CD4-positive, alpha-beta memory T cell (primary cell): Measurements from ENCODE around the gene VASN. TPM values are rescaled to one million over a fixed set of nuclear protein-coding genes. Genes with fewer than 3 reads are reported as not detected.
"Not testable (repeated sequence)": the region's sequence is repeated elsewhere in the genome, so short reads cannot be mapped to it uniquely, and the experiment has no call there.

Experiments
- CTCF ChIA-PET: fragments of 350-600 bp; sonication (Branson Sonifier 250); formaldehyde crosslinking; loops from one replicate; lab custom pipeline; 2021; ENCODE audit warnings: inconsistent platforms; ENCODE audit not compliant: partially characterized antibody; lab: Charles Lee
- POLR2A ChIA-PET: fragments of 350-600 bp; sonication (Branson Sonifier 250); formaldehyde crosslinking; loops from one replicate; lab custom pipeline; 2021; ENCODE audit not compliant: partially characterized antibody; lab: Charles Lee
- DNase-seq, 5 donors: peaks; one replicate each; pipeline versions ENCODE4 v3.0.0 to v3.0.0-alpha.2; 2020 to 2022; ENCODE audit warnings: mixed read lengths in 1 of 5
- H3K27ac ChIP-seq: one replicate; pipeline ENCODE4 v1.7.0; 2013; ENCODE audit warnings: low read depth, low read length
- H3K27me3 ChIP-seq: 2 replicates; pipeline ENCODE4 v1.7.0; 2013; ENCODE audit warnings: mild to moderate bottlenecking, low read length, moderate library complexity; ENCODE audit not compliant: insufficient read depth
- H3K36me3 ChIP-seq: 2 replicates; pipeline ENCODE4 v1.7.0; 2013; ENCODE audit warnings: mild to moderate bottlenecking, low read length, moderate library complexity; ENCODE audit not compliant: insufficient read depth
- H3K4me1 ChIP-seq: 2 replicates; pipeline ENCODE4 v1.7.0; 2013; ENCODE audit warnings: mild to moderate bottlenecking, low read length, moderate library complexity; ENCODE audit not compliant: insufficient read depth
- H3K4me3 ChIP-seq, 2 donors: one replicate each; pipeline ENCODE4 v1.7.0; 2013; ENCODE audit warnings: low read length in 2 of 2, mild to moderate bottlenecking in 1 of 2
- H3K9me3 ChIP-seq, 2 donors: one replicate each; pipeline ENCODE4 v1.7.0; 2013; ENCODE audit warnings: low read length in 2 of 2, control low read depth in 1 of 2; ENCODE audit not compliant: control insufficient read depth in 1 of 2
- H3K27ac Mint-ChIP-seq, 7 donors: one replicate each; pipeline ENCODE4 v1.8.0; 2020 to 2021; ENCODE audit warnings: mixed read lengths in 7 of 7, mild to moderate bottlenecking in 6 of 7, inconsistent platforms in 3 of 7, moderate library complexity in 3 of 7
- H3K27me3 Mint-ChIP-seq, 2 donors: one replicate each; pipeline ENCODE4 v1.8.0; 2020 to 2021; ENCODE audit warnings: mixed read lengths in 2 of 2
- H3K36me3 Mint-ChIP-seq, 2 donors: one replicate each; pipeline ENCODE4 v1.8.0; 2020 to 2021; ENCODE audit warnings: mixed read lengths in 2 of 2, inconsistent platforms in 1 of 2, mild to moderate bottlenecking in 1 of 2
- H3K4me1 Mint-ChIP-seq, 4 donors: one replicate each; pipeline ENCODE4 v1.8.0; 2020 to 2021; ENCODE audit warnings: mixed read lengths in 4 of 4, mild to moderate bottlenecking in 1 of 4
- H3K4me3 Mint-ChIP-seq, 8 donors: one replicate each; pipeline ENCODE4 v1.8.0; 2020 to 2021; ENCODE audit warnings: mixed read lengths in 8 of 8, mild to moderate bottlenecking in 7 of 8, moderate library complexity in 6 of 8, inconsistent platforms in 3 of 8
- H3K9me3 Mint-ChIP-seq, 8 donors: one replicate each; pipeline ENCODE4 v1.8.0; 2020 to 2021; ENCODE audit warnings: mixed read lengths in 8 of 8, mild to moderate bottlenecking in 5 of 8, inconsistent platforms in 3 of 8, moderate library complexity in 1 of 8
- intact Hi-C: fragments of 100-400 bp; cut with micrococcal nuclease; formaldehyde crosslinking; loops from one replicate; pipeline ENCODE4 v1.15.1; 2023
- polyA plus RNA-seq, 2 donors: library from polyadenylated mRNA; unstranded; fragments of 300-500 nt; fragmentation: Illumina TruSeq; gene quantifications; one replicate each; pipeline ENCODE4 v1.2.3, GENCODE V29; 2021
- total RNA-seq, 2 experiments: library from RNA; stranded (reverse); gene quantifications; one replicate each; pipeline ENCODE4 v1.2.3, GENCODE V29; 2021

The VASN gene
- total and polyA plus RNA-seq, 4 experiments from 2014 or later = 0.11 to 0.29 (median 0.16) TPM; not detected in 1

GRCh38 chr16:4332623-4333307 is 38.9 kb upstream of the VASN start:
- Mint-ChIP-seq H3K27me3 (no peaks in the 10 kb centered on the region), H3K4me1 (peaks cover 0 to 5% (median 1%) of the 10 kb centered on the region in 4 donors), H3K4me3 (no peak overlapping the region), H3K9me3 (no peaks in the 10 kb centered on the region), H3K27ac (no peak overlapping the region), H3K36me3 (peaks cover 0 to 2% of the 10 kb centered on the region in 2 donors)
- Histone ChIP-seq H3K36me3 (no peaks in the 10 kb centered on the region), H3K27me3 (no peaks in the 10 kb centered on the region), H3K9me3 (no peaks in the 10 kb centered on the region), H3K27ac (no peak overlapping the region), H3K4me3 (no peak overlapping the region), H3K4me1 (peaks cover 8% of the 10 kb centered on the region)
- POLR2A ChIA-PET = interaction anchor here (1.0 kb wide), 1 partner anchor 18 kb away, joined by 3 read pairs; no protein-coding TSS in a partner anchor
- CTCF ChIA-PET = interaction anchor here (1.0 to 13.3 kb wide), 4 partner anchors 44 to 393 kb away, joined by 3 to 161 read pairs (median 5); no protein-coding TSS in a partner anchor
- DNase-seq = no peak
- intact Hi-C loops = no loop called here

- Histone ChIP-seq H3K9me3 (no peaks in the 10 kb centered on the region), H3K27me3 (no peaks in the 10 kb centered on the region), H3K36me3 (no peaks in the 10 kb centered on the region), H3K4me1 (peaks cover 3% of the 10 kb centered on the region), H3K27ac (no peak overlapping the region), H3K4me3 (no peak overlapping the region)
- Mint-ChIP-seq H3K27me3 (no peaks in the 10 kb centered on the region), H3K4me3 (no peak overlapping the region), H3K9me3 (no peaks in the 10 kb centered on the region), H3K27ac (peak overlapping the region in 1 of 7 donors; percentile 44), H3K36me3 (peaks cover 0 to 2% of the 10 kb centered on the region in 2 donors), H3K4me1 (peaks cover 0 to 5% (median under 1%) of the 10 kb centered on the region in 4 donors)
- ChIA-PET CTCF (interaction anchor here (13.3 kb wide), 1 partner anchor 44 kb away, joined by 161 read pairs; no protein-coding TSS in a partner anchor), POLR2A (no interaction called here)
- DNase-seq = no peak
- intact Hi-C loops = no loop called here
These were observed 38.4 kb upstream of the VASN start for GRCh38 chr16:4333308-4333638.

- POLR2A ChIA-PET, H3K4me1 Mint-ChIP-seq, H3K9me3 Mint-ChIP-seq, intact Hi-C loops, H3K4me1 ChIP-seq, H3K4me3 ChIP-seq, H3K9me3 ChIP-seq, H3K27me3 ChIP-seq, H3K36me3 ChIP-seq, H3K36me3 Mint-ChIP-seq, DNase-seq, H3K4me3 Mint-ChIP-seq, H3K27ac ChIP-seq, H3K27me3 Mint-ChIP-seq: not testable (repeated sequence)
- H3K27ac Mint-ChIP-seq = peak overlapping the region in 2 of 7 donors; percentile 44 to 69
- CTCF ChIA-PET = interaction anchor here (13.3 kb wide), 1 partner anchor 45 kb away, joined by 161 read pairs; no protein-coding TSS in a partner anchor
These were observed 37.9 kb upstream of the VASN start for GRCh38 chr16:4333714-4334113.

- Mint-ChIP-seq H3K4me3 (peak overlapping the region in 1 of 8 donors; percentile 25), H3K4me1 (peaks cover 0 to under 1% (median 0%) of the 10 kb centered on the region in 4 donors), H3K27ac (peak overlapping the region in 1 of 7 donors; percentile 48), H3K27me3 (no peaks in the 10 kb centered on the region), H3K36me3 (peaks cover 0 to 6% of the 10 kb centered on the region in 2 donors), H3K9me3 (no peaks in the 10 kb centered on the region)
- Histone ChIP-seq H3K27me3 (no peaks in the 10 kb centered on the region), H3K4me1 (no peaks in the 10 kb centered on the region), H3K9me3 (no peaks in the 10 kb centered on the region), H3K36me3 (peaks cover 9% of the 10 kb centered on the region), H3K4me3 (no peak overlapping the region), H3K27ac (no peak overlapping the region)
- CTCF ChIA-PET = interaction anchor here (0.5 to 13.3 kb wide), 3 partner anchors 25 to 119 kb away, joined by 3 to 161 read pairs (median 4); no protein-coding TSS in a partner anchor
- POLR2A ChIA-PET = no interaction called here
- no peak for DNase-seq
- intact Hi-C loops = no loop called here
These were observed 36.7 kb upstream of the VASN start for GRCh38 chr16:4334724-4335495.

GRCh38 chr16:4336701-4337539 is 34.7 kb upstream of the VASN start:
- Histone ChIP-seq H3K27ac (no peak overlapping the region), H3K9me3 (no peaks in the 10 kb centered on the region), H3K27me3 (no peaks in the 10 kb centered on the region), H3K36me3 (peaks cover 9% of the 10 kb centered on the region), H3K4me1 (no peaks in the 10 kb centered on the region), H3K4me3 (no peak overlapping the region)
- H3K4me1 Mint-ChIP-seq = no peaks in the 10 kb centered on the region
- intact Hi-C loops = no loop called here
- H3K36me3 Mint-ChIP-seq = peaks cover 0 to 8% of the 10 kb centered on the region in 2 donors
- no peak for DNase-seq
- ChIA-PET POLR2A (no interaction called here), CTCF (no interaction called here)
- peak overlapping the region in 1 of 8 donors; percentile 20 for H3K4me3 Mint-ChIP-seq
- no peaks in the 10 kb centered on the region for H3K27me3 Mint-ChIP-seq
- peaks cover 0 to 3% (median 0%) of the 10 kb centered on the region in 8 donors for H3K9me3 Mint-ChIP-seq
- H3K27ac Mint-ChIP-seq = no peak overlapping the region

- no peaks in the 10 kb centered on the region for H3K9me3 ChIP-seq
- ChIA-PET CTCF (interaction anchor here (1.1 to 1.7 kb wide), 2 partner anchors 8 to 28 kb away, joined by 3 to 5 read pairs; no protein-coding TSS in a partner anchor), POLR2A (no interaction called here)
- H3K27ac Mint-ChIP-seq = peak overlapping the region in 1 of 7 donors; percentile 24
- H3K27me3 ChIP-seq = no peaks in the 10 kb centered on the region
- no peaks in the 10 kb centered on the region for H3K27me3 Mint-ChIP-seq
- H3K9me3 Mint-ChIP-seq = peaks cover 0 to 3% (median 0%) of the 10 kb centered on the region in 8 donors
- H3K27ac ChIP-seq = no peak overlapping the region
- intact Hi-C loops = no loop called here
- no peaks in the 10 kb centered on the region for H3K4me1 ChIP-seq
- no peak for DNase-seq
- H3K36me3 ChIP-seq = peaks cover 9% of the 10 kb centered on the region
- no peak overlapping the region for H3K4me3 Mint-ChIP-seq
- H3K4me3 ChIP-seq = no peak overlapping the region
- no peaks in the 10 kb centered on the region for H3K4me1 Mint-ChIP-seq
- peaks cover 0 to 8% of the 10 kb centered on the region in 2 donors for H3K36me3 Mint-ChIP-seq
These were observed 34.0 kb upstream of the VASN start for GRCh38 chr16:4337540-4338088.
